Left colon (tissue), 2 donors: ENCODE data around the gene TAS2R46. TPM values are rescaled to one million over a fixed set of nuclear protein-coding genes. Genes with fewer than 3 reads are reported as not detected.
A peak's percentile ranks its signal among the peaks of the same experiment; 100 is the strongest.
"Not testable (repeated sequence)": the region's sequence is repeated elsewhere in the genome, so short reads cannot be mapped to it uniquely, and the experiment has no call there.

Source experiments
- ATAC-seq: fragments of 200-7000 bp; cut with Tn5 transposase; one replicate; pipeline ENCODE4 v1.9.1; 2020; ENCODE audit warnings: mild to moderate bottlenecking, moderate library complexity
- DNase-seq, 2 donors: peaks; one replicate each; pipeline ENCODE4 v3.0.0-alpha.2; 2020
- intact Hi-C, 2 donors: fragments of 100-400 bp; cut with DNase I in 1 of 2; cut with micrococcal nuclease in 1 of 2; formaldehyde crosslinking; loops; one replicate each; pipeline versions ENCODE4 v1.11.2 to v1.14.0; 2022; cut with DNase I, micrococcal nuclease
- long read RNA-seq: library from polyadenylated mRNA; unstranded; transcript quantifications from one replicate; pipeline ENCODE4 v2.0.0, GENCODE V29; 2021
- total RNA-seq, 2 donors: library from RNA; stranded (reverse); fragmentation: NEBNext Ultra II Directional; extraction: Animal tissue kit (Norgen Biotek cat#: 25700); gene quantifications; one replicate each; pipeline ENCODE4 v1.2.1, GENCODE V29; 2021
- donor health status: DM: no; HTN: no; CAD: no.
- donor health status: DM: yes; HTN: yes; CAD: no.

TAS2R46 gene
- total RNA-seq = 1 to 10 TPM in 1 of 2 donors, under 1 TPM in 1; 0.95 to 2.5 TPM
- long read RNA-seq = 0 reads

GRCh38 chr12:11062194-11062593 is at the start of gene TAS2R46:
Gene TAS2R46, minus strand, starts transcription at chr12:11062294. Its CDS starts 0 bp downstream, at chr12:11062294.
- DNase-seq, intact Hi-C loops: not testable (repeated sequence)

GRCh38 chr12:11111213-11111612 is 49.1 kb upstream of the TAS2R46 start:
- not testable (repeated sequence) for ATAC-seq

More at GRCh38 chr12:11062194-11062593, at the start of gene TAS2R46:
- not testable (repeated sequence) for ATAC-seq

GRCh38 chr12:11108862-11109261 is 46.8 kb upstream of the TAS2R46 start:
- intact Hi-C loops = no loop called here
- no peak for DNase-seq
- no peak for ATAC-seq

More at GRCh38 chr12:11111213-11111612, 49.1 kb upstream of the TAS2R46 start:
- intact Hi-C loops, DNase-seq: not testable (repeated sequence)

- no peak for ATAC-seq
- intact Hi-C loops = no loop called here
- DNase-seq = no peak
Measured at GRCh38 chr12:11107719-11108118, 45.6 kb upstream of the TAS2R46 start.

- ATAC-seq (no peak), DNase-seq (no peak)
- intact Hi-C loops = no loop called here
Measured at GRCh38 chr12:11106288-11106687, 44.2 kb upstream of the TAS2R46 start.

- ATAC-seq (no peak), DNase-seq (no peak)
- intact Hi-C loops = no loop called here
Measured at GRCh38 chr12:11105546-11105945, 43.5 kb upstream of the TAS2R46 start.

- DNase-seq, intact Hi-C loops: not testable (repeated sequence)
Measured at GRCh38 chr12:11094910-11095309, 32.8 kb upstream of the TAS2R46 start.

GRCh38 chr12:11092128-11092527 is 30.0 kb upstream of the TAS2R46 start, which contains the start of gene TAS2R43:
Gene TAS2R43, minus strand, starts transcription at chr12:11092313. Its CDS starts 84 bp downstream, at chr12:11092229.
- ATAC-seq (no peak), DNase-seq (no peak)
- intact Hi-C loops = no loop called here

More at GRCh38 chr12:11094910-11095309, 32.8 kb upstream of the TAS2R46 start:
- not testable (repeated sequence) for ATAC-seq

- intact Hi-C loops = no loop called here
- DNase-seq = no peak
- ATAC-seq = no peak
Measured at GRCh38 chr12:11089246-11089645, 27.2 kb upstream of the TAS2R46 start.

- DNase-seq = no peak
- intact Hi-C loops = no loop called here
- no peak for ATAC-seq
Measured at GRCh38 chr12:11085419-11085818, 23.3 kb upstream of the TAS2R46 start.

- DNase-seq (no peak), ATAC-seq (no peak)
- intact Hi-C loops = no loop called here
Measured at GRCh38 chr12:11081987-11082386, 19.9 kb upstream of the TAS2R46 start.

- intact Hi-C loops = no loop called here
- ATAC-seq (no peak), DNase-seq (no peak)
Measured at GRCh38 chr12:11078246-11078645, 16.2 kb upstream of the TAS2R46 start.

- no peak for DNase-seq
- intact Hi-C loops = no loop called here
- no peak for ATAC-seq
Measured at GRCh38 chr12:11075642-11076041, 13.5 kb upstream of the TAS2R46 start.

- intact Hi-C loops = no loop called here
- DNase-seq (no peak), ATAC-seq (peak; percentile 37)
Measured at GRCh38 chr12:11071414-11071813, 9.3 kb upstream of the TAS2R46 start.

- intact Hi-C loops = no loop called here
Measured at GRCh38 chr12:11070999-11071398, 8.9 kb upstream of the TAS2R46 start.

GRCh38 chr12:11069854-11070365 is 7.8 kb upstream of the TAS2R46 start:
- DNase-seq (no peak), ATAC-seq (no peak)
- intact Hi-C loops = no loop called here

More at GRCh38 chr12:11070999-11071398, 8.9 kb upstream of the TAS2R46 start:
- ATAC-seq = peak; percentile 49
- no peak for DNase-seq

GRCh38 chr12:11067514-11067913 is 5.4 kb upstream of the TAS2R46 start:
- ATAC-seq (peak; percentile 48), DNase-seq (peak in 1 of 2 donors; percentile 7)
- intact Hi-C loops = no loop called here

GRCh38 chr12:11059784-11060183 is 2.3 kb downstream of the TAS2R46 start:
- no peak for DNase-seq
- no peak for ATAC-seq
- intact Hi-C loops = no loop called here

GRCh38 chr12:11059041-11059440 is 3.1 kb downstream of the TAS2R46 start:
- no peak for DNase-seq
- ATAC-seq = no peak
- intact Hi-C loops = no loop called here

GRCh38 chr12:11055306-11055705 is 6.8 kb downstream of the TAS2R46 start:
- intact Hi-C loops = no loop called here
- no peak for DNase-seq
- no peak for ATAC-seq
